CD14-positive monocyte (primary cell): ENCODE data around the gene PLPP7. TPM values are rescaled to one million over a fixed set of nuclear protein-coding genes. Genes with fewer than 3 reads are reported as not detected.

ENCODE experiments used
- DNase-seq, 3 donors: peaks; one replicate each; pipeline ENCODE4 v3.0.0-alpha.2; 2011 to 2022
- H2AFZ ChIP-seq: 2 replicates; pipeline ENCODE4 v1.6.0; 2012; ENCODE audit warnings: mild to moderate bottlenecking, low read depth, low read length, inconsistent platforms; ENCODE audit not compliant: insufficient read depth, poor library complexity, severe bottlenecking
- H3K27ac ChIP-seq, 2 donors: 1 replicate in 1 of 2; 2 replicates in 1 of 2; pipeline ENCODE4 v1.5.1; 2012 to 2013; ENCODE audit warnings: low read length in 2 of 2, control low read depth in 1 of 2, inconsistent platforms in 1 of 2, low read depth in 1 of 2, mild to moderate bottlenecking in 1 of 2
- H3K27me3 ChIP-seq, 2 donors: one replicate each; pipeline versions ENCODE4 v1.6.0 to v1.6.1; 2011 to 2013; ENCODE audit warnings: low read length in 2 of 2; ENCODE audit not compliant: control insufficient read depth in 2 of 2, insufficient read depth in 2 of 2
- H3K36me3 ChIP-seq, 2 donors: replicated peaks in 1 of 2; 1 replicate in 1 of 2; 2 replicates in 1 of 2; pipeline versions ENCODE4 v1.5.1 to v1.6.1; 2012 to 2013; ENCODE audit warnings: low read length in 2 of 2, control low read depth in 1 of 2, inconsistent platforms in 1 of 2, mild to moderate bottlenecking in 1 of 2; ENCODE audit not compliant: insufficient read depth in 2 of 2, control insufficient read depth in 1 of 2
- H3K4me1 ChIP-seq, 2 donors: 1 replicate in 1 of 2; 2 replicates in 1 of 2; pipeline versions ENCODE4 v1.5.1 to v1.6.1; 2012 to 2013; ENCODE audit warnings: low read length in 2 of 2, control low read depth in 1 of 2, inconsistent platforms in 1 of 2, mild to moderate bottlenecking in 1 of 2, moderate library complexity in 1 of 2; ENCODE audit not compliant: insufficient read depth in 2 of 2, control insufficient read depth in 1 of 2
- H3K4me2 ChIP-seq: replicated peaks from 2 replicates; pipeline ENCODE3; 2012; ENCODE audit warnings: low read length, moderate library complexity, mild to moderate bottlenecking; ENCODE audit not compliant: poor library complexity, severe bottlenecking; ENCODE audit errors: extremely low read depth
- H3K4me3 ChIP-seq, 3 experiments: fragments of 200-600 bp in 1 of 3; sonication (generic) in 1 of 3; replicated peaks in 1 of 3; 1 replicate in 2 of 3; 2 replicates in 1 of 3; pipeline ENCODE4 v1.5.1; 2011 to 2013; ENCODE audit warnings: low read length in 3 of 3, mild to moderate bottlenecking in 3 of 3, control low read depth in 2 of 3, low read depth in 2 of 3, inconsistent platforms in 1 of 3, moderate library complexity in 1 of 3
- H3K79me2 ChIP-seq: 2 replicates; pipeline ENCODE4 v1.6.0; 2012; ENCODE audit warnings: mild to moderate bottlenecking, control low read depth, inconsistent platforms, low read length, moderate library complexity; ENCODE audit not compliant: insufficient read depth
- H3K9ac ChIP-seq: 2 replicates; pipeline ENCODE4 v1.6.0; 2017; ENCODE audit warnings: low read length, mild to moderate bottlenecking; ENCODE audit not compliant: insufficient read depth, poor library complexity, severe bottlenecking
- H3K9me3 ChIP-seq, 2 donors: replicated peaks in 1 of 2; 1 replicate in 1 of 2; 2 replicates in 1 of 2; pipeline versions ENCODE4 v1.5.1 to v1.6.1; 2012 to 2013; ENCODE audit warnings: low read length in 2 of 2, control low read depth in 1 of 2; ENCODE audit not compliant: control insufficient read depth in 1 of 2, insufficient read depth in 1 of 2
- H4K20me1 ChIP-seq: 2 replicates; pipeline ENCODE4 v1.6.0; 2012; ENCODE audit warnings: mild to moderate bottlenecking, low read length, control low read depth, moderate library complexity; ENCODE audit not compliant: insufficient read depth
- H3K27ac Mint-ChIP-seq, 7 donors: one replicate each; pipeline ENCODE4 v1.8.0; 2020; ENCODE audit warnings: mild to moderate bottlenecking in 7 of 7, mixed read lengths in 7 of 7, moderate library complexity in 6 of 7, inconsistent platforms in 2 of 7
- H3K27me3 Mint-ChIP-seq, 3 donors: one replicate each; pipeline ENCODE4 v1.8.0; 2021 to 2022; ENCODE audit warnings: low read depth in 3 of 3, mild to moderate bottlenecking in 3 of 3, mixed read lengths in 3 of 3, moderate library complexity in 3 of 3, inconsistent platforms in 1 of 3
- H3K36me3 Mint-ChIP-seq, 2 donors: one replicate each; pipeline ENCODE4 v1.8.0; 2020; ENCODE audit warnings: mixed read lengths in 2 of 2, inconsistent platforms in 1 of 2, mild to moderate bottlenecking in 1 of 2
- H3K4me1 Mint-ChIP-seq: one replicate; pipeline ENCODE4 v1.8.0; 2020; ENCODE audit warnings: mild to moderate bottlenecking, mixed read lengths
- H3K4me3 Mint-ChIP-seq, 2 donors: one replicate each; pipeline ENCODE4 v1.8.0; 2020; ENCODE audit warnings: mild to moderate bottlenecking in 2 of 2, mixed read lengths in 2 of 2, moderate library complexity in 1 of 2
- H3K9me3 Mint-ChIP-seq, 7 donors: one replicate each; pipeline ENCODE4 v1.8.0; 2020 to 2022; ENCODE audit warnings: mixed read lengths in 7 of 7, mild to moderate bottlenecking in 6 of 7, moderate library complexity in 6 of 7, inconsistent platforms in 2 of 7
- CTCF ChIP-seq: fragments of 200-600 bp; IDR thresholded peaks from one replicate; pipeline ENCODE4 v1.8.0; 2022; ENCODE audit warnings: antibody characterized with exemption, mild to moderate bottlenecking
- WGBS: methylation state at CpG from one replicate; pipeline ENCODE4 v1.1.5; 2013; ENCODE audit warnings: missing lambda C conversion rate; ENCODE audit not compliant: insufficient coverage; 5-methylcytosine and 5-hydroxymethylcytosine counted together
- intact Hi-C, 2 donors: fragments of 100-400 bp; cut with micrococcal nuclease; formaldehyde crosslinking; loops; one replicate each; pipeline versions ENCODE4 v1.15.0 to v1.15.1; 2023
- polyA plus RNA-seq, 3 donors: library from polyadenylated mRNA; depleted of rRNA in 1 of 3; unstranded in 2 of 3; stranded (reverse) in 1 of 3; fragments of 300-500 nt in 2 of 3; fragments of >200 nt in 1 of 3; fragmentation: Illumina TruSeq in 2 of 3; gene quantifications; 1 replicate in 2 of 3; 2 replicates in 1 of 3; pipeline ENCODE4 v1.2.3, GENCODE V29; 2012 to 2021

Gene PLPP7
- polyA plus RNA-seq, 3 donors, result 1.1 to 3.1 (median 1.5) TPM

DNA sequence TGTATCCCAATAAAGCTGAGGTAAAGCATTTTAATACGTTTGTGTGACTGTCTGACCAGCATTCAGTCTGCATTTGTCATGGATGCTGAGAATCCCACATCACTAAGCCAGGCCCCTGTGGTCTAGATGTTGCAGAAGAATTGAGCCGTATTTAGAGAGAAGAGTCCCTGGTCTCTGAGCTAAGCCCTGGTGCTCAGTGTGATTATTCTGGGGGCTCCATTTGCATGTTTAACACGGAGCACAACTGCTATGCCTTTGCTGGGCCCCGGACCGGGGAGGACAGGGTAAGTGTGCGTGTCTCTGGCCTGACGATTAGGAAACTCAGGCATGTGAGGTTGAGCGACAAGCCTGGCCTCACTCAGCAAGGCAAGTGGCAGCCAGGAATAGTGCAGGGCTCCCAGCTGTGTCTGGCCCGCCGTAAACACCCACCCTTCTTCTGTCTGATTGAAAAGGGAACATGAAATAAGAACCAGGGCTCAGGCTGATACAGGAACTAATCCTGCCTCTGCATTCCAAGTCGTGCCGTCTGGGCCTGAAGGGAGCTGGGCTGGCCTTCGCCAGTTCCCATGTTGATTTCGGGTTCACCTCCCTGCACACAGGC is 35.5 kb upstream of the PLPP7 start:
- Histone ChIP-seq H3K36me3 (peaks cover 10 to 15% of the 10 kb centered on the region in 2 donors), H3K27ac (peak overlapping the region; percentile 95), H3K9ac (peak overlapping the region; percentile 67), H3K4me2 (peak overlapping the region; percentile 69), H3K9me3 (no peaks in the 10 kb centered on the region), H2AFZ (peak overlapping the region; percentile 23), H4K20me1 (no peaks in the 10 kb centered on the region), H3K27me3 (no peaks in the 10 kb centered on the region), H3K4me1 (peaks cover 78 to 79% of the 10 kb centered on the region in 2 donors), H3K79me2 (peaks cover 49% of the 10 kb centered on the region), H3K4me3 (peak overlapping the region in 1 of 3 experiments; percentile 82)
- Mint-ChIP-seq H3K27me3 (peaks cover 0 to 3% (median 0%) of the 10 kb centered on the region in 3 donors), H3K27ac (peak overlapping the region; percentile 95 to 99 (median 96)), H3K4me3 (peak overlapping the region; percentile 45 to 55), H3K4me1 (peaks cover 79% of the 10 kb centered on the region), H3K9me3 (peaks cover 0 to 4% (median 0%) of the 10 kb centered on the region in 7 donors), H3K36me3 (peaks cover 2 to 13% of the 10 kb centered on the region in 2 donors)
- 4% methylated on average over 14 of the region's 14 CpGs for WGBS
- DNase-seq, result peak; percentile 80 to 89 (median 84)
- no peak for TF ChIP-seq CTCF
- intact Hi-C loops, result loop anchor here in 1 of 2 donors (2.0 kb wide), 1 partner anchor 21 kb away; no protein-coding TSS in a partner anchor

- intact Hi-C loops, result loop anchor here in 1 of 2 donors (2.0 kb wide), 1 partner anchor 20 kb away; no protein-coding TSS in a partner anchor
- H3K4me1 Mint-ChIP-seq, result peaks cover 80% of the 10 kb centered on the region
- Histone ChIP-seq H4K20me1 (peaks cover 1% of the 10 kb centered on the region), H3K4me2 (peak overlapping the region; percentile 69), H2AFZ (no peak overlapping the region), H3K4me1 (peaks cover 79 to 80% of the 10 kb centered on the region in 2 donors), H3K79me2 (peaks cover 55% of the 10 kb centered on the region), H3K27ac (peak overlapping the region; percentile 95), H3K9me3 (no peaks in the 10 kb centered on the region), H3K36me3 (peaks cover 17 to 21% of the 10 kb centered on the region in 2 donors), H3K4me3 (peak overlapping the region in 1 of 3 experiments; percentile 82), H3K9ac (peak overlapping the region; percentile 67), H3K27me3 (no peaks in the 10 kb centered on the region)
- peak overlapping the region; percentile 95 to 99 (median 96) for H3K27ac Mint-ChIP-seq
- peaks cover 8 to 19% of the 10 kb centered on the region in 2 donors for H3K36me3 Mint-ChIP-seq
- peaks cover 0 to 4% (median 0%) of the 10 kb centered on the region in 7 donors for H3K9me3 Mint-ChIP-seq
- TF ChIP-seq CTCF, result no peak
- peak overlapping the region in 1 of 2 donors; percentile 55 for H3K4me3 Mint-ChIP-seq
- peaks cover 0 to 3% (median 0%) of the 10 kb centered on the region in 3 donors for H3K27me3 Mint-ChIP-seq
- WGBS, result 50% methylated on average over 7 of the region's 14 CpGs
- peak in 1 of 3 donors; percentile 26 for DNase-seq
Observed at GRCh38 chr9:131254626-131255025, 34.9 kb upstream of the PLPP7 start.
